GM13977 (cell line): ENCODE results near the gene AIF1L.

Experiments used
- DNase-seq: peaks from one replicate; pipeline ENCODE4 v3.0.0; 2012; ENCODE audit warnings: low spot score
- CTCF ChIP-seq: IDR thresholded peaks from 2 replicates; pipeline ENCODE4 v1.5.1; 2012; ENCODE audit warnings: mild to moderate bottlenecking, control low read depth; ENCODE audit not compliant: insufficient read depth; ENCODE audit errors: extremely low read depth, missing control alignments
- in situ Hi-C: fragments of 300-500 bp; cut with MboI; formaldehyde crosslinking; loops from one replicate; pipeline ENCODE4 v1.12.0; 2022; ENCODE audit warnings: low sequenced_read_pairs, low pct_unique_long_range_greater_than_20kb, mixed read lengths, inconsistent platforms; ENCODE audit not compliant: unreplicated experiment

Gene AIF1L

DNA sequence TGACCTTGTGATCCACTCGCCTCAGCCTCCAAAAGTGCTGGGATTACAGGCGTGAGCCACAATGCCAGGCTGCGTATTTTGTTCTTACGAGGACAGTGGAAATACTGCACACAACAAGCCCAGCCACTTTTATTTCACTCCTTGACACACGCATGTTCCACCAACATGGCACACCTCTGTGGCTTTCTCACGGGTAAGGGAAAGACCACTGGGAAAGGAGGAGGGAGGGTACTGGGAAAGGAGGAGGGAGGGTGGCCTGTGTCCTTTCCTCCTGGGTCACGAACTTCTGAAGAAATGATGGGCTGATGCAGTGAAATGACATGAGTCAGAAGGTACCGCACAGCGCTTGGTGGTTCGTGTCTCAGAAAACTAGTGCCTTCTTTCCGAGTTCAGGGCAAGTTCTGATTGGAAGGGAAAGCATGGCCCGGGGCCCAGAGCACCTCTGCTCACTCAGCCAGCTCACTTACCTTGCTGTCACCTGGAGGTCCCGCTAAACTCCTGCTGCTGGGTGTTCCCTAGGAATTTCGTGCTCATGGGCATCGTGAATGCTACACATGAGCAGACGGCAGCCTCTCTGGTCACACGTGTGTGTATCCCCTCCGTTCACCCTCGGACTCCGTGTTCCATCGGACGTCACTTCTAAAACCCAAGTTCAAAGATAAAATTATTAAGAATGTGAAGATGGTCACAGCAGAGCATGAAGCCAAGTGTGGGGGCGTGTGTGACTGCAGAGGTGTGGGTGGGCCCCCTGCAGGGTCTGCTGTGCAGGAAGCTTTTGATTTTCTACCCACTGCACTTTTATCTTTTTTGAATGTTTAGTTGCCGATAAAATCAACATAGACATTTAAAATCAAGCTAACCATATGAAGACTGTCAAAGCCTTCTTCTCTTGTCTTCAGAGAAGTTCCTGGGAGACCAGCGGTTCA is 44.5 kb upstream of the AIF1L start:
- no peak for TF ChIP-seq CTCF
- no peak for DNase-seq
- in situ Hi-C loops, result no loop called here

DNA sequence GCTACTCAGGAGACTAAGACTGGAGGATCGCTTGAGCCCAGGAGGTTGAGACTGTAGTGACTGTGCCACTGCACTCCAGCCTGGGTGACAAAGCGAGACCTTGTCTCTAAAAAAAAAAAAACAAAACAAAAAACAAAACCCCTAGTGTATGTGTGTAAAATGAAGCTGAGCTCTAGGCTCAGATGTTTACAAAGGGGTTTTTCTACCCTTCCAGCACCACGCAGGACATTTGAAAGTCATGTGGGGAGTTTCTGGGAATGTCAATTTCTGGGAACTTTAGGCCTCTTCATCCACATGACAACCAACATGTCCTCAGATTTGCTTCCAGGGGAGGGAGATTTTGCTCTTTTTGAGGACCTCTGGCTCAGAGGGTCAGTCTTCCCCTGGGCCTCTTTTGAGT is 42.4 kb upstream of the AIF1L start:
- in situ Hi-C loops, result no loop called here
- TF ChIP-seq CTCF, result no peak
- DNase-seq, result no peak

DNA sequence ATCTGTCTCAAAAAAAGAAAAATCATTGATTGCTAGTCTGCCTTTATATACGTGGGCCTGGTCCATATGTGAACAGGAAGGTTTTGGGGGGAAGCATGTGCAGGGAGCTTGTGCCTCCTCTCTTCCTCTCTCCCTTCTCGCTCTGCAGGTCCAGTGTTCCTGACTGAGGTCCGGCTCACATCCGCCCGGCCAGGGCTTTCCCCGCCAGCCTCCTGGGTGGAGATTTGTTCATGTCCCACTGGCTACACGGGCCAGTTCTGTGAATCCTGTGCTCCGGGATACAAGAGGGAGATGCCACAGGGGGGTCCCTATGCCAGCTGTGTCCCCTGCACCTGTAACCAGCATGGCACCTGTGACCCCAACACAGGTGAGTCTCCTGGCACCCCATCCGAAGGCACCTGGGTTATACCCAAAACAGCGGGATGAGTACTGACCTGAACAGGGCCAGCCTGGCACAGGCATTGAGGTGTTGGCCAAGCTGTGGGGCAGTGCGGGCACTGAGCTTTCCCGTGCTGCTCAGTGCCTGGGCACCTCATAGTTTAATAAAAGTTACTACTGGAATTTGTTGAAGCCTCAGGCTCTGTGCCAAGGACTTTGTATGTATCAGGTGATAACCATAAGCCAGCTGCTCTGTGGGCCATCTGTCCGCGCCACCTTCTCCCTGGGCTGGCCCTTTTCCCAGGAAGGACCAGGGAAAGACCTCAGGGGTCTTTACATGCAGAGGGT is 39.4 kb upstream of the AIF1L start:
- no peak for DNase-seq
- TF ChIP-seq CTCF, result no peak
- in situ Hi-C loops, result no loop called here

GRCh38 chr9:131060900-131061630 is 35.3 kb upstream of the AIF1L start:
- no peak for DNase-seq
- TF ChIP-seq CTCF, result no peak
- in situ Hi-C loops, result no loop called here

DNA sequence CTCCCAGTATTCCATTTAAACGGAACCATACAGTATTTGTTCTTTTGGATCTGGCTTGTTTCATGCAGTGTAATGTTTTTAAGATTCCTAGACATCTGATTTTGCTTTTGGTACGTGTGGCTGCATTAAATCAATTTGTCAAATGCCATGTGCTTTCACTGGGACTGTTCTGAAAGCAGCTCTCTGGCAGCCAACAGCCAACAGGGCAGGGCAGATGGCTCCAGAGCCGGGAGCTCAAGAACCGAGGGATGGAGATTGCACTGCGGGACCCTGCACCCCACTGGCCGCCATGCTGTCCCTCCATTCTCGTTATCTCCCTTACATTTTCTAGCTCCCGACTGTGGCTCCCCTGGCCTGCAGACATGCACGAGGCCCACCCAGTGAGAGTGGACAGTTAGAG is 33.4 kb upstream of the AIF1L start:
- DNase-seq, result no peak
- in situ Hi-C loops, result no loop called here
- no peak for TF ChIP-seq CTCF

GRCh38 chr9:131065599-131065998 is 30.7 kb upstream of the AIF1L start:
- TF ChIP-seq CTCF, result no peak
- in situ Hi-C loops, result no loop called here

More at GRCh38 chr9:131065599-131065998, 30.7 kb upstream of the AIF1L start:
- no peak for DNase-seq
